AG04449 (cell line): ENCODE measurements around the gene CNPPD1.
A peak's percentile ranks its signal among the peaks of the same experiment; 100 is the strongest.

Experiments
- CTCF ChIA-PET: fragments of 350-600 bp; formaldehyde crosslinking; extraction: SDS; loops from one replicate; lab custom pipeline; 2021; ENCODE audit warnings: antibody characterized with exemption; lab: Yijun Ruan, JAX
- POLR2A ChIA-PET: fragments of 400-600, 350-600 bp; formaldehyde crosslinking; extraction: SDS; loops from one replicate; lab custom pipeline; 2020; ENCODE audit warnings: antibody characterized with exemption, inconsistent platforms; lab: Yijun Ruan, JAX
- DNase-seq: peaks from one replicate; pipeline ENCODE4 v3.0.0-alpha.2; 2010; ENCODE audit warnings: low read depth, low spot score
- H3K4me3 ChIP-seq: 2 replicates; pipeline ENCODE4 v1.5.1; 2011; ENCODE audit warnings: low read depth, mild to moderate bottlenecking, control low read depth, low read length
- TF ChIP-seq, protein P1 (sequence below): IDR thresholded peaks from one replicate; pipeline ENCODE4 v1.5.1; 2011; ENCODE audit warnings: mild to moderate bottlenecking, moderate library complexity, low read length, control low read depth, inconsistent platforms; ENCODE audit not compliant: insufficient read depth; ENCODE audit errors: missing control alignments

CNPPD1 gene

DNA sequence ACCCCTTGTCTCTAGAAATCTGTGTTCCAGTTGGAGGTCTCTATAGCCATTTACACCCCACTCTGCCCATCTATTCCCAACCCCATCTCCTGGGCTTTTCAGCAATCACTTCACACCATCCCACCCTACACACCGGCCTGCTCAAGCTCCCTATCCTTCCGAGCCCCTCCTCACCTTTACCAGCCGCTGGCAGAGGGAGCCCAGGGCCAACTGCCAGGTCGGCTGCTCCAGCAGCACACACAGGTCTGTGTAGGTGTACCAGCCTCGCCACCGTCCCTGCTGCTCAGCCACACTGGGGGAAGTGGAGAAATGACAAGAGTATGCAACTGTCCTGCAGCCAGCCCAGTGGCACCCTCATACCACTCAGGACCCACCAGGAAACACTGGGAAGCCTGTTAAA is 3.5 kb downstream of the CNPPD1 start:
- CTCF ChIA-PET = interaction anchor here (0.8 to 9.4 kb wide), 11 partner anchors 13 to 149 kb away, joined by 3 to 154 read pairs (median 15); partner anchors contain the start of genes NHEJ1 and ZFAND2B
- TF ChIP-seq, protein P1, sequence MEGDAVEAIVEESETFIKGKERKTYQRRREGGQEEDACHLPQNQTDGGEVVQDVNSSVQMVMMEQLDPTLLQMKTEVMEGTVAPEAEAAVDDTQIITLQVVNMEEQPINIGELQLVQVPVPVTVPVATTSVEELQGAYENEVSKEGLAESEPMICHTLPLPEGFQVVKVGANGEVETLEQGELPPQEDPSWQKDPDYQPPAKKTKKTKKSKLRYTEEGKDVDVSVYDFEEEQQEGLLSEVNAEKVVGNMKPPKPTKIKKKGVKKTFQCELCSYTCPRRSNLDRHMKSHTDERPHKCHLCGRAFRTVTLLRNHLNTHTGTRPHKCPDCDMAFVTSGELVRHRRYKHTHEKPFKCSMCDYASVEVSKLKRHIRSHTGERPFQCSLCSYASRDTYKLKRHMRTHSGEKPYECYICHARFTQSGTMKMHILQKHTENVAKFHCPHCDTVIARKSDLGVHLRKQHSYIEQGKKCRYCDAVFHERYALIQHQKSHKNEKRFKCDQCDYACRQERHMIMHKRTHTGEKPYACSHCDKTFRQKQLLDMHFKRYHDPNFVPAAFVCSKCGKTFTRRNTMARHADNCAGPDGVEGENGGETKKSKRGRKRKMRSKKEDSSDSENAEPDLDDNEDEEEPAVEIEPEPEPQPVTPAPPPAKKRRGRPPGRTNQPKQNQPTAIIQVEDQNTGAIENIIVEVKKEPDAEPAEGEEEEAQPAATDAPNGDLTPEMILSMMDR = no peak
- POLR2A ChIA-PET = interaction anchor here (0.9 kb wide), 1 partner anchor 120 kb away, joined by 3 read pairs; no protein-coding TSS in a partner anchor
- DNase-seq = no peak
- no peak overlapping the region for H3K4me3 ChIP-seq

DNA sequence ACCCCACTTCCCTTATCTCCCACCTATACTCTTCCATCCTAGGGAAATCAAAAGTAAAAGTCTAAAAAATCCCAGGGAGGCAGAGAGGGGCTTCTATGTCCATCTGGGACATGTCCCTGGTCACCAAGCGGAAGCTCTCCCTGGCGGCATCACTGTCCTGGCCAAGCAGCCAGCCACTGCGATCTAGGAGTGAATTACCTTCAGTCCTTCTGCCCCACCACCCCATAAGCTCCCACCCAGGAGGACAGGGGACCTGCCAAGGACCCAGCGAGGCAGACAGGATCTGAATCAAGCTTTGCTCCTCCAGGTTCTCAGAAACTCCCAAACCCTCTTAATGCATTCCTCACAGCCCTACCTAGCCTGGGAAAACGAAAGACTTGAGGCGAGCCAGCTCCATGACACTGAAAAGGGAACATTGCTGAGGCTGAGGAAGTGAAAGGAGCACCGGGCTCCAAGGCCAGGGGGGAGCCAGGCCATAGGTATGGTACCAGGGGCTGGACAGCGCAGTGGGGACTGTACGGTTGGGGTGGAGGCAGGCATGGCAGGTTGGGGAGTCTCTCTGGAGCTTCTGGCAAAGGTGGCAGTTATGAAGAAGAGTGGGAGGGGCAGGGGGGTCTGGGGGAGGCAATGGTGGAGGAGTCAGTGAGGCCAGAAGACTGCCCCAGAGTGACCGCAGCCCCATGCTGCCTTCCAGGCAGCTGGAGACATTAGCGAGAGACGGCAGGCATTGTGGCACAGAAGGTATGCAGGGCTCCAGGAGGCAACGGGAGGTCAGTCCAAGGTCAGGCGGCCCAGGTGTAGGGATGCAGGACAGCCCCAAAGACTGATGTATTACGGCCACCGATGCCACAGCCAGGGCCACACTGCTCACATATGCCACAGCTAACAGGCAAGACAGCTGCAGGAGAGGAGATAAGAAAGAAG is 4.2 kb downstream of the CNPPD1 start:
- TF ChIP-seq, protein P1 = no peak
- no peak for DNase-seq
- POLR2A ChIA-PET = interaction anchor here (1.0 kb wide), 1 partner anchor 34 kb away, joined by 3 read pairs; the partner anchor contains the start of gene ZFAND2B
- no peak overlapping the region for H3K4me3 ChIP-seq
- CTCF ChIA-PET = interaction anchor here (0.8 to 9.4 kb wide), 22 partner anchors 9 to 207 kb away, joined by 3 to 154 read pairs (median 4); partner anchors contain the start of genes ABCB6, ANKZF1, ATG9A and NHEJ1

DNA sequence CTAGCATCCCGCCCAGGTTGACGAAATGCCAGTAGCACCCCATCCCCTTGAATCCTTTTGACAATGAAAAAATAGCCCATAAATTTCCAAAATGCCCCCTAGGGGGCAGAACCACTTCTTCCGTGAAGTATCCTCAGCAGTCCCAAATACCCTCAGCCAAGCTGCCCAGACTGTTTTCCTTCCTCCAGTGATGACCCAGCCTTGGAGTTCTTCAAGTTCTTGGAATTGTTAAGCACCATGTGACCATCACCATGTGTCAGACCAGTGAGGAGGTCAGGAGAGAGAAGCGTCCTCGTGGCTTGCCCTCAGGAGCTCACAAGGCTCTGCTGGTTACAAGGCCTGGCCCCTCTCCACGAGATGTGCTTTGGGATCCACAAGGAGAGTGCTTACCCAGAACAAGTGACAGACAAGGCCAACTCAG is 5.5 kb downstream of the CNPPD1 start:
- CTCF ChIA-PET = interaction anchor here (0.6 to 9.4 kb wide), 39 partner anchors 8 to 359 kb away, joined by 3 to 154 read pairs (median 4); partner anchors contain the start of genes ABCB6, ANKZF1, ATG9A and CFAP65
- TF ChIP-seq, protein P1 = peak; percentile 27
- no peak overlapping the region for H3K4me3 ChIP-seq
- peak; percentile 75 for DNase-seq
- POLR2A ChIA-PET = interaction anchor here (1.0 kb wide), 1 partner anchor 36 kb away, joined by 3 read pairs; the partner anchor contains the start of gene ZFAND2B

DNA sequence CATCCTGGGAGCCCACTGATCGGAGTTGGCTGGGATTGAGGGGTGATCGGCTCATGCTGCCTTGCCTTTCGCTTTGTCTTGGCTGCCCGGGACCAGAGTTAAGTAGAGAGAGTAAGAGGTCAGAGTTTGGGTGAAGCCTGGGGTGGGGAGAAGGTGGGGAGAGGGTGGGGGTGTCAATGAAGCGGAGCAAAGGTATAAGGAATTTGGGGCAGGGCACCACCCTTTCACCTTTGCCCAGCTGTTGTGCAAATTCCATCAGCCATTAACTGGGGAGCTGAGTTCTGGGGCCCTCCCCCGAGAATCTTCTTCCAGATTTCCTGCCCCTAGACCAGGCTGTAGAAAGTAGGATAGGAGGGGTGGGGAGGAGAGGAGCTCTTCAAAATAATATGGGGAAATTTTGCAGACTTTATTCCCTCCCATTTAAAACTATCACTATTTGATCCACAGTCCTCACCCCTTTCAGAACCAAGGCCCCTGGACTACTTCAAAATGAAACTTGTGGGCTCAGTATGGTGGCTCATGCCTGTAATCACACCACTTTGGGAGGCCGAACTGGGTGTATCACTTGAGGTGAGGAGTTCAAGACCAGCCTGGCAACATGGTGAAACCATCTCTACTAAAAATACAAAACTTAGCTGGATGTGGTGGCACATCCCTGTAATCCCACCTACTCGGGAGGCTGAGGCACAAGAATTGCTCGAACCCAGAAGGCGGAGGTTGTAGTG is 6.6 kb downstream of the CNPPD1 start, which contains the start of gene SLC23A3:
Gene SLC23A3, minus strand, starts transcription at position 100 of the 725 bp plus-strand sequence. Its CDS starts 45 bp downstream, at position 55.
- ChIA-PET CTCF (interaction anchor here (0.6 to 9.4 kb wide), 27 partner anchors 7 to 360 kb away, joined by 3 to 154 read pairs (median 7); partner anchors contain the start of genes DNAJB2, NHEJ1 and ZFAND2B), POLR2A (interaction anchor here (0.6 kb wide), 1 partner anchor 48 kb away, joined by 3 read pairs; no protein-coding TSS in a partner anchor)
- no peak within 1 kb of the TSS for H3K4me3 ChIP-seq
- TF ChIP-seq, protein P1 = no peak
- no peak for DNase-seq

DNA sequence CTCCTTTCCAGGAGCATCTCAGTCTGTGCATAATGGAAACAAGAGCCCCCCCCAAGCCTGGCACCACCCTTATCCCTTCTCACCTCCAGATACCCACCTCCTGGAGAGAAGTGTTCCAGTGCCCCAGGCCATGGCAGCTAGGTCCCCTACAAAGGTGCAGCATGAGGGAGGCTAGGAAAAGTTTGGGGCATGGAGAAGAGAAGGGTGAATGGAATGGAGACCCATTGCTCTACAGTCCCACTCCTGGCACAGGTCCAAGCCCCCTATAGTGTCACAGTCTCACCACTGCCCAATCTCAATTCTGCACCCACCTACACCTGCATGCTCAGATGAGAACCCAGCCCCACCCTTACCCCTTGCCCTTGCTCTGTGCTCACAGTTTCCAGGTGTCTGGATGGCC is 7.8 kb downstream of the CNPPD1 start:
- no peak overlapping the region for H3K4me3 ChIP-seq
- TF ChIP-seq, protein P1 = no peak
- POLR2A ChIA-PET = no interaction called here
- DNase-seq = no peak
- CTCF ChIA-PET = interaction anchor here (1.2 to 9.4 kb wide), 6 partner anchors 9 to 131 kb away, joined by 3 to 154 read pairs (median 38); partner anchors contain the start of gene NHEJ1
